Activated CD4-positive, alpha-beta T cell treated with anti-CD3 and anti-CD28 coated beads for 1 hour (primary cell): Measurements from ENCODE around the gene OR4M1.
"Not testable (repeated sequence)": the region's sequence is repeated elsewhere in the genome, so short reads cannot be mapped to it uniquely, and the experiment has no call there.

Experiments used
- DNase-seq: peaks from one replicate; pipeline ENCODE4 v3.0.0-alpha.2; 2020

OR4M1 gene

DNA sequence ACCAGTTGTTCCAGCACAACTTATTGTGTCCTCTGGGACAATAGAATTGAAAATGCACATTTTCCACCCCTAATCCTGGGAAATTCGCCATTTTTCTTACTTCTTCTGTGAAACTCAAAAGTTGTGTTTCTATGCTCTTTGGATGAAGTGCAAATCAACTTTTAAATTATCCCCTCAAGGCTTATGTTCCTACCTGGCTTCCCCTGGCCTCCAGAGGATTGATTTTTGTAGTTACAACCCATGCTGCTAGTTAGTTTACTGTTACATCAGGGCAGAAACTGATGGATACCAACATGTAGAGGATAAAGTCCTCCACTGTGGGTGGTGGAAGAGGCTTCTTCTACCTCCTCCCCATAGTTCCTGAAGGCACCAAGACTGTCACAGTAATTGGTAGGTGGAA is at the start of gene OR4M1:
Gene OR4M1, plus strand, starts transcription at position 301 of the 400 bp plus-strand sequence. CDS start 6,819 bp downstream, outside the sequence.
- DNase-seq: not testable (repeated sequence)

GRCh38 chr14:19729359-19729758 is 43.9 kb upstream of the OR4M1 start:
- no peak for DNase-seq

DNA sequence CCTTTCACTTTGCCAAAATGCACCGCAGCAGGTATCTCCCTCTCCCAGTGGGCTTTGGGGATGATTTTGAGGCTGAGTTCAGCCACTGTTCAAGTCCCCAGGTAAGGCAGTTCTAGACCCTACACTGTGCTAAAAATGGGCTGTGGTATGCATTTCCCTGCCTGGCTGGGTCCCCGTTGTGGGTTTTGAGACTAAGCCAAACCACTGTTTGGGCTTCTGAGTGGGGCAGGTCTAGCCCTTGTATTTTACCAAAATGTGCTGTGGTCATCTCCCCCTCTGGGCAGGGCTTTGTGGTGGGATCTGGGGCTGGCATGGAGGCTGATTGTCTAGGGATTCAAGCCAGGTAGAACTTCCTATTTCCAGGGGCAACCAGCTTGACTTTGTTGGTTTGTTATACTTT is 43.5 kb upstream of the OR4M1 start:
- no peak for DNase-seq

DNA sequence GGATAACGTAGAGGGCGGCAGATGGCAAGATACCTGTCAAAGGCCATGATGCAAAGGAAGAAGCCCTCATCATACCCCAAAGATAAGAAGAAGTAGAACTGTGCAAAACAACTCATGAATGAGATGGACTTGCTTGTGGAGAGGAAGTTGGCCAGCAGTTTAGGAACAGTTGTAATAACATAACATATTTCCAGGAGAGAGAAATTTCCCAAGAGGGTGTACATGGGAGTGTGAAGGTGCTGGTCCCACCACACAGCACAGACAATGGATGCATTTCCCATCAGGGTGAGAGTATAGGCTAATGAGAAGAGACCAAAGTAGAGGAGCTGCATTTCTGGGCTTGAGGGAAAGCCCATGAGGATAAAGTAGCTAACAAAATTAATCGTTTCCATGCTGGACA is 39.4 kb upstream of the OR4M1 start:
- not testable (repeated sequence) for DNase-seq

DNA sequence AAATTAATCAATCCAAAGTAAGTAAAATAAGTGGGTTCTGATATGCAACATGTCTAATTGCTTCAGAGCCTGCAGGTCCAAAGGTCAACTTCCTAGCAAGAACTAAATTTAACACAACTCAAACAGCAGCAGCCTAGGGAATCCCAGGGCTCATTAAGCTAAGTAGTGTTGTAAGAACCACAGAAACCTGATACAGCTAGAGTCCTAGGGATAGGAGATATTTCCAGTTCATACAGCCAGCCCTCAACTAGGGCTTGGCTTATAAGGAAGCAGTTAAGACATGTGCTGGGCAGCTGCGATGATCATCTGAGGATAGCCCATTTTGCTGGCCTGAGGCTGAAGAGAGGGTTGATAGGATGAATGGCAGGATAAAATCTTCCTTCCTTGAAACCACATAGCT is 30.0 kb upstream of the OR4M1 start, which contains the start of gene OR4Q3:
Gene OR4Q3, plus strand, starts transcription at position 316 of the 400 bp plus-strand sequence.
- no peak for DNase-seq

GRCh38 chr14:19752316-19752715 is 21.0 kb upstream of the OR4M1 start:
- not testable (repeated sequence) for DNase-seq

GRCh38 chr14:19754172-19754571 is 19.1 kb upstream of the OR4M1 start:
- DNase-seq: no peak

GRCh38 chr14:19771491-19771890 is 1.8 kb upstream of the OR4M1 start:
- DNase-seq: not testable (repeated sequence)

GRCh38 chr14:19771895-19772430 is 1.3 kb upstream of the OR4M1 start:
- DNase-seq: no peak

GRCh38 chr14:19772454-19772853 is 850 bp upstream of the OR4M1 start:
- not testable (repeated sequence) for DNase-seq

DNA sequence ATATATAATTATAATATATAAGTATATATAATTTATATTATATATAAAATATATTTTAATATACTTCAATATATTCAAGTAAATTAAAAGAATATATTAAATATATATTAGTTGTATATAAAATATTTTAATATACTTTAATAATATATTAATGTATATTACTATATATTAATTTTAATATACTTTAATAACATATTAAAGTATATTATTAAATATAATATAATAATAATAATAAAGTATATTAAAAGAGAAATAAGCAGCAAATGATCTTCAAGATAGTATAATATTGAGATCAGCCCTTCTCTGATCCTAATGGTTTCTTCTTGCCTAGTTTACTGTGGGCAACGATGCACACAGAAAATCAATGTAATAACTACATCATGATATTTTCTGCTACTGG is 2.3 kb downstream of the OR4M1 start:
- DNase-seq: no peak

DNA sequence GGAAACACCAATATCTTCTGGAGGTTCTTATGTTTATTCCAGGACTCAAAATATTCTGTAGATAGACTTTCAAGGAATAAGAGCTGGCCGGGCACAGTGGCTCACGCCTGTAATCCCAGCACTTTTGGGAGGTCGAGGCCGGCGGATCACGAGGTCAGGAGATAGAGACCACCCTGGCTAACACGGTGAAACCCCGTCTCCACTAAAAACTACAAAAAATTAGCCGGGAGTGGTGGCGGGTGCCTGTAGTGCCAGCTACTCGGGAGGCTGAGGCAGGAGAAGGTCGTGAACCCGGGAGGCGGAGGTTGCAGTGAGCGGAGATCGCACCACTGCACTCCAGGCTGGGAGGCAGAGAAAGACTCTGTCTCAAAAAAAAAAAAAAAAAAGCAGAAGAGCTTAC is 12.5 kb downstream of the OR4M1 start:
- DNase-seq: not testable (repeated sequence)

- not testable (repeated sequence) for DNase-seq
Measured at GRCh38 chr14:19787318-19787717, 14.0 kb downstream of the OR4M1 start.

- DNase-seq: not testable (repeated sequence)
Measured at GRCh38 chr14:19788150-19788549, 14.8 kb downstream of the OR4M1 start.

GRCh38 chr14:19796520-19797108 is 23.3 kb downstream of the OR4M1 start:
- not testable (repeated sequence) for DNase-seq

DNA sequence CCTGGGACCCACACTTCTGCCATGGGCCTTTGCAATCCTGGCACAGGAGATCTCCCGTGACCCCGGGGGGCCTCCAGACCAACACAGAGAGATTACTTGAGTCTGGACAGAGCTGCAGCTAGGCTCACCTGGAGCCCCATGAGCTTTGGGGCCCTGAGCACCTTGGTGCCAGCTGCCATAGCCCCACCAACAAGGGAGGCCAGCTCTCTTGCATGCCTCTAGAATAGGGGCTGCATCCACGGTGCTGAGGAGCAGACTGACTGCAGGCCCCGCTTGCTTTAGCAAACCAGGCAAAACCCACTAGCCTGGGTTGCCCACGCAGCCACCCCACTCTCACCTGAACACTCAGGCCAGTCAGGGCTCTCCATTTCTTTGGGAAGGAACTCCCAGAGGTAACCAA is 26.6 kb downstream of the OR4M1 start:
- no peak for DNase-seq

GRCh38 chr14:19800282-19801117 is 27.2 kb downstream of the OR4M1 start:
- no peak for DNase-seq

GRCh38 chr14:19801118-19801464 is 27.8 kb downstream of the OR4M1 start:
- no peak for DNase-seq

DNA sequence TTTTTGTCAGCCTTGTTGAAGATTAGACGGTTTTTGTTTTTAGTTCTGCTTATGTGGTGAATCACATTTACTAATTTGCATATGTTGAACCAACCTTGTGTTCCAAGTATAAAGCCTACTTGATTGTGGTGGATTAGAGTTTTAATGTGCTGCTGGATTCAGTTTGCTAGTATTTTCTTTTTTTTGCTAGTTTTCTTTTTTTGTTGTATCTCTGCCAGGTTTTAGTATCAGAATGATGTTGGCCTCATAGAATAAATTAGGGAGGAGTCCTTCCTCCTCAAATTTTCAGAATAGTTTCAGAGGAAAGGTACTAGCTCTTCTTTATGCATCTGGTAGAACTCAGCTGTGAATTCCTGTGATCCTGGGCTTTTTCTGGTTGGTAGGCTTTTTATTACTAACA is 30.2 kb downstream of the OR4M1 start, which contains the start of gene OR4N2:
Gene OR4N2, plus strand, starts transcription at position 301 of the 400 bp plus-strand sequence. CDS start 23,679 bp downstream, outside the sequence.
- not testable (repeated sequence) for DNase-seq

- not testable (repeated sequence) for DNase-seq
Measured at GRCh38 chr14:19813171-19813920, 40.0 kb downstream of the OR4M1 start.

DNA sequence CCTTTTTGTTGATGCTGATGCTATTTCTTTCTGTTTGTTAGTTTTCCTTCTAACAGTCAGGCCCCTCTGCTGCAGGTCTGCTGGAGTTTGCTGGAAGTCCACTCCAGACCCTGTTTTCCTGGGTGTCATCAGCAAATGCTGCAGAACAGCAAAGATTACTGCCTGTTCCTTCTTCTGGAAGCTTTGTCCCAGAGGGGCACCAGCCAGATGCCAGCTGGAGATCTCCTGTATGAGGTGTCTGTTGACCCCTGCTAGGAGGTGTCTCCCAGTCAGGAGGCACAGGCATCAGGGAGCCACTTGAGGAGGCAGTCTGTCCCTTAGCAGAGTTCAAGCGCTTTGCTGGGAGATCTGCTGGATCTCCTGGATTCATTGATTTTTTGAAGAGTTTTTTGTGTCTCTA is 46.6 kb downstream of the OR4M1 start:
- DNase-seq: not testable (repeated sequence)

GRCh38 chr14:19821016-19821415 is 47.7 kb downstream of the OR4M1 start:
- not testable (repeated sequence) for DNase-seq

DNA sequence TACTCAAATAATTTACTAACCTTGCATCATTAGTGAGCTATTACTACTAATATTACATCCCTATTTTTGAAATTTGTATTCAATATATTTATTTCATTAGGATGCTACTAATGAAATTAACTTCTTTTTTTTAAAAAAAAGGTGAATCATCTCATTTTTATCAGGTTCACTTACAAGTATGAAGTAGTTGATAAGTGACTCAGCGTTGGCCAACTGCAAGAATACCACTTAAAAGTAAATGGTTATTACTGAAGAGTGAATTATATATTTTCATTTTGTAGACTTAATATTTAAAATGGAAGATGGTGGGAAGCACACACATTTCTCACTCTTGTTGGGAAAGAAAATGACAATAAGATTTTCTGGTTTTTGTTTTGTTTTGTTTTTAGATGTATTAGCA is 49.9 kb downstream of the OR4M1 start:
- DNase-seq: no peak
